HEK293 (cell line): ENCODE measurements around the gene CNGB1.
"Not testable (repeated sequence)": the region's sequence is repeated elsewhere in the genome, so short reads cannot be mapped to it uniquely, and the experiment has no call there.

Source experiments
- CTCF ChIA-PET: fragments of 350-600 bp; formaldehyde crosslinking; extraction: SDS; loops from one replicate; lab custom pipeline; 2021; ENCODE audit warnings: antibody characterized with exemption; lab: Yijun Ruan, JAX
- POLR2A ChIA-PET: fragments of 300-600 bp; formaldehyde crosslinking; extraction: SDS; loops from one replicate; lab custom pipeline; 2020; ENCODE audit warnings: antibody characterized with exemption, inconsistent platforms; lab: Yijun Ruan, JAX
- H3K27ac ChIP-seq: fragments of 200-500 bp; sonication (Bioruptor generic); 2 replicates; pipeline ENCODE4 v1.5.1; 2014; ENCODE audit warnings: low read depth, low read length, control low read depth, inconsistent platforms; ENCODE audit errors: extremely low read depth
- H3K36me3 ChIP-seq, 2 experiments: fragments of 200-500 bp in 1 of 2; sonication (Bioruptor generic) in 1 of 2; 1 replicate in 1 of 2; 2 replicates in 1 of 2; pipeline ENCODE4 v1.5.1; 2014 to 2017; ENCODE audit warnings: inconsistent platforms in 2 of 2, low read length in 2 of 2; ENCODE audit not compliant: control insufficient read depth in 2 of 2, insufficient read depth in 1 of 2
- H3K4me1 ChIP-seq: fragments of 200-500 bp; sonication (Bioruptor generic); 2 replicates; pipeline ENCODE4 v1.5.1; 2014; ENCODE audit warnings: mild to moderate bottlenecking, low read length, inconsistent platforms; ENCODE audit not compliant: control insufficient read depth, insufficient read depth
- H3K4me3 ChIP-seq: 2 replicates; pipeline ENCODE4 v1.5.1; 2011; ENCODE audit warnings: low read depth, mild to moderate bottlenecking, control low read depth, low read length, moderate library complexity
- H3K9me3 ChIP-seq: fragments of 200-500 bp; sonication (Bioruptor generic); 2 replicates; pipeline ENCODE4 v1.5.1; 2014; ENCODE audit warnings: low read depth, low read length, inconsistent platforms; ENCODE audit not compliant: control insufficient read depth, insufficient read depth
- GLI2 ChIP-seq: fragments of 450-650 bp; formaldehyde crosslinking; IDR thresholded peaks from 2 replicates; pipeline ENCODE4; 2017; ENCODE audit warnings: missing biosample characterization, missing genetic modification characterization, low read depth, borderline replicate concordance
- KLF17 ChIP-seq: fragments of 450-650 bp; formaldehyde crosslinking; IDR thresholded peaks from 2 replicates; pipeline ENCODE4 v1.5.1; 2016; ENCODE audit warnings: missing biosample characterization, missing genetic modification characterization
- PRDM6 ChIP-seq: fragments of 450-650 bp; formaldehyde crosslinking; IDR thresholded peaks from 2 replicates; pipeline ENCODE4 v1.5.1; 2017; ENCODE audit warnings: missing biosample characterization, missing genetic modification characterization
- SCRT1 ChIP-seq: fragments of 450-650 bp; formaldehyde crosslinking; IDR thresholded peaks from 2 replicates; pipeline ENCODE4 v1.5.1; 2016; ENCODE audit warnings: missing biosample characterization, missing genetic modification characterization, borderline replicate concordance
- SETDB1 ChIP-seq: IDR thresholded peaks from one replicate; pipeline ENCODE4 v1.6.1; 2017; ENCODE audit warnings: mild to moderate bottlenecking, low read length, moderate library complexity, mixed read lengths; ENCODE audit not compliant: insufficient read length
- ZNF132 ChIP-seq: fragments of 450-650 bp; formaldehyde crosslinking; IDR thresholded peaks from 2 replicates; pipeline ENCODE4 v1.5.1; 2017; ENCODE audit warnings: missing biosample characterization, missing genetic modification characterization, borderline replicate concordance
- ZNF211 ChIP-seq: fragments of 450-650 bp; formaldehyde crosslinking; IDR thresholded peaks from 2 replicates; pipeline ENCODE4 v1.5.1; 2016; ENCODE audit warnings: low read depth, missing biosample characterization, missing genetic modification characterization
- ZNF221 ChIP-seq: fragments of 450-650 bp; formaldehyde crosslinking; IDR thresholded peaks from 2 replicates; pipeline ENCODE4 v1.5.1; 2017; ENCODE audit warnings: missing biosample characterization, missing genetic modification characterization, borderline replicate concordance
- ZNF24 ChIP-seq: fragments of 450-650 bp; formaldehyde crosslinking; IDR thresholded peaks from 2 replicates; pipeline ENCODE4 v1.5.1; 2016; ENCODE audit warnings: missing biosample characterization, missing genetic modification characterization
- ZNF266 ChIP-seq: fragments of 450-650 bp; formaldehyde crosslinking; IDR thresholded peaks from 2 replicates; pipeline ENCODE4 v1.5.1; 2016; ENCODE audit warnings: missing biosample characterization, missing genetic modification characterization, low read depth
- ZNF274 ChIP-seq, 2 experiments: fragments of 200-500 bp in 1 of 2; fragments of 450-650 bp in 1 of 2; sonication (Bioruptor generic) in 1 of 2; formaldehyde crosslinking in 1 of 2; IDR thresholded peaks; 2 replicates each; pipeline versions ENCODE4 v1.5.1 to v1.6.1; 2014 to 2016; ENCODE audit warnings: borderline replicate concordance in 1 of 2, inconsistent platforms in 1 of 2, low read length in 1 of 2, missing biosample characterization in 1 of 2, missing genetic modification characterization in 1 of 2
- ZNF311 ChIP-seq: fragments of 450-650 bp; formaldehyde crosslinking; IDR thresholded peaks from 2 replicates; pipeline ENCODE4 v1.5.1; 2017; ENCODE audit warnings: missing biosample characterization, missing genetic modification characterization, borderline replicate concordance
- ZNF350 ChIP-seq: fragments of 450-650 bp; formaldehyde crosslinking; IDR thresholded peaks from 2 replicates; pipeline ENCODE4 v1.5.0; 2017; ENCODE audit warnings: missing biosample characterization, mild to moderate bottlenecking, missing genetic modification characterization
- ZNF394 ChIP-seq: fragments of 450-650 bp; formaldehyde crosslinking; IDR thresholded peaks from 2 replicates; pipeline ENCODE4 v1.5.1; 2016; ENCODE audit warnings: missing biosample characterization, missing genetic modification characterization, mild to moderate bottlenecking, moderate library complexity, borderline replicate concordance
- ZNF558 ChIP-seq: fragments of 450-650 bp; formaldehyde crosslinking; IDR thresholded peaks from 2 replicates; pipeline ENCODE4 v1.5.1; 2016; ENCODE audit warnings: missing biosample characterization, missing genetic modification characterization
- ZNF777 ChIP-seq: fragments of 450-650 bp; formaldehyde crosslinking; IDR thresholded peaks from 2 replicates; pipeline ENCODE4 v1.5.1; 2017; ENCODE audit warnings: missing biosample characterization, missing genetic modification characterization, borderline replicate concordance

Gene CNGB1

GRCh38 chr16:57858635-57859034 lies 112.3 kb downstream of the CNGB1 start:
- CTCF ChIA-PET, result interaction anchor here (0.6 to 1.4 kb wide), 5 partner anchors 10 to 121 kb away, joined by 3 to 8 read pairs (median 5); no protein-coding TSS in a partner anchor
- Histone ChIP-seq H3K9me3 (no peaks in the 10 kb centered on the region), H3K36me3 (no peaks in the 10 kb centered on the region), H3K27ac (no peak overlapping the region), H3K4me1 (peaks cover 4% of the 10 kb centered on the region), H3K4me3 (no peak overlapping the region)
- POLR2A ChIA-PET, result interaction anchor here (0.6 kb wide), 1 partner anchor 44 kb away, joined by 4 read pairs; no protein-coding TSS in a partner anchor
- no peak for TF ChIP-seq ZNF24
- TF ChIP-seq ZNF132, result no peak
- no peak for TF ChIP-seq KLF17

GRCh38 chr16:57857991-57858390 lies 112.9 kb downstream of the CNGB1 start:
- not testable (repeated sequence) for H3K36me3 ChIP-seq, H3K27ac ChIP-seq, H3K4me3 ChIP-seq, H3K4me1 ChIP-seq, H3K9me3 ChIP-seq
- CTCF ChIA-PET, result interaction anchor here (0.6 to 1.1 kb wide), 4 partner anchors 44 to 120 kb away, joined by 3 to 7 read pairs (median 4); no protein-coding TSS in a partner anchor
- POLR2A ChIA-PET, result interaction anchor here (0.6 kb wide), 3 partner anchors 43 to 98 kb away, joined by 3 to 4 read pairs (median 4); no protein-coding TSS in a partner anchor

GRCh38 chr16:57855188-57855587 lies 115.7 kb downstream of the CNGB1 start:
- H3K4me1 ChIP-seq, result no peaks in the 10 kb centered on the region
- H3K36me3 ChIP-seq, result no peaks in the 10 kb centered on the region
- TF ChIP-seq ZNF221 (tag by site-specific recombination) (no peak), ZNF350 (no peak), ZNF777 (no peak), SETDB1 (no peak), GLI2 (tag by site-specific recombination) (no peak)
- H3K9me3 ChIP-seq, result no peaks in the 10 kb centered on the region
- H3K4me3 ChIP-seq, result no peak overlapping the region
- POLR2A ChIA-PET, result no interaction called here
- CTCF ChIA-PET, result interaction anchor here (0.6 to 0.7 kb wide), 3 partner anchors 8 to 101 kb away, joined by 3 to 4 read pairs (median 3); no protein-coding TSS in a partner anchor
- no peak overlapping the region for H3K27ac ChIP-seq

GRCh38 chr16:57852189-57852588 lies 118.7 kb downstream of the CNGB1 start:
- POLR2A ChIA-PET, result no interaction called here
- H3K36me3 ChIP-seq, result no peaks in the 10 kb centered on the region
- no peaks in the 10 kb centered on the region for H3K4me1 ChIP-seq
- no peak overlapping the region for H3K27ac ChIP-seq
- TF ChIP-seq ZNF311 (tag by site-specific recombination), result no peak
- TF ChIP-seq SCRT1 (tag by site-specific recombination), result no peak
- no peak for TF ChIP-seq ZNF394
- no peak for TF ChIP-seq ZNF274 (IDR thresholded peaks at IDR 0.05; ENCODE audit: low read length)
- TF ChIP-seq ZNF274 (tag by site-specific recombination; IDR thresholded peaks at IDR 0.05; ENCODE audit: borderline replicate concordance), result no peak
- TF ChIP-seq ZNF558, result no peak
- TF ChIP-seq ZNF211, result no peak
- TF ChIP-seq ZNF266 (tag by site-specific recombination), result no peak
- no peak for TF ChIP-seq PRDM6 (tag by site-specific recombination)
- no peaks in the 10 kb centered on the region for H3K9me3 ChIP-seq
- CTCF ChIA-PET, result interaction anchor here (0.6 to 1.1 kb wide), 5 partner anchors 11 to 1496 kb away, joined by 3 to 5 read pairs (median 4); no protein-coding TSS in a partner anchor
- no peak overlapping the region for H3K4me3 ChIP-seq
